SW 1271 (cell line): ENCODE data around the gene KCNMA1.
"Not testable (repeated sequence)": the region's sequence is repeated elsewhere in the genome, so short reads cannot be mapped to it uniquely, and the experiment has no call there.

Experiments
- DNase-seq, 2 experiments: peaks; one replicate each; lab custom pipeline; 2025; lab: John Stamatoyannopoulos, UW

KCNMA1 gene

DNA sequence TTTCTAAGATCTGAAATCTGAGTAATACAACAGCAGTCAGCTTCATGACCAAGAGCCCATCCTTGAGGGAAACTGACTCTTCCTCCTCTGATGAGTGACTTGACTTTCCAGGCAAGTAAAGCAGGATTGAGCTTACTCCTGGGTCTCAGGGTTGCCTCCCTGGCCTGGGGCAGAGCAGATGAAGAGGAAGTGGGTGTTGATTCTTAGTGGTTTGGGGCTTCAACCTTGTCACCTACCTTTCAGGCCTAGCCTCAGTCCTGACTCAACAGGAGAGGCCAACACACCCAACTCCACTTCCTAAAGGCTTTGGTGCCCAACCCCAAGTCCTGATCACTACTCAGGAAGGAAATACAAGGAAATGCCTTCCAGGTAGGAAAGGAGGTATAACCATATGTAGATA is 54.1 kb downstream of the KCNMA1 start:
- no peak for DNase-seq

- peak in 1 of 2 experiments; percentile 48 for DNase-seq
These were observed 54.9 kb downstream of the KCNMA1 start for GRCh38 chr10:77582710-77583115.

DNA sequence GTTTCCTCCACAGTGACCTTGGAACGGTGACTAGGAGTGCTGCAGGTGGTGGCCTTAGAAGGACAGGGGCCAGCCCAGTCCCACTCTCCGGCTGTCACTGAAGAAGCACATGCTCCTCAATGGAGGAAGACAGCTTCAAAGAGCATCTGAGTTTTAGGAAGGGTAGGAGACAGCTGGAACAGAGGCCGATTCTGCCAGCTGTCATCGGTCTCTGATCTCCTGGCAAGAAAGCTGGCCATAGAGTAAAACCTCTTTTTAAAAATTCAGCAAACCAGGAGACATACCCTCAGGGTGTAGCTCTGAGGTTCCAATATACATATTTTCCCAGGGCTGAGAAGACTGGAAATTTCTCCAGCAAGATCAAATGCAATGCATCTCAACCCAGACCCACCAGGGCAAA is 55.9 kb downstream of the KCNMA1 start:
- DNase-seq = no peak

DNA sequence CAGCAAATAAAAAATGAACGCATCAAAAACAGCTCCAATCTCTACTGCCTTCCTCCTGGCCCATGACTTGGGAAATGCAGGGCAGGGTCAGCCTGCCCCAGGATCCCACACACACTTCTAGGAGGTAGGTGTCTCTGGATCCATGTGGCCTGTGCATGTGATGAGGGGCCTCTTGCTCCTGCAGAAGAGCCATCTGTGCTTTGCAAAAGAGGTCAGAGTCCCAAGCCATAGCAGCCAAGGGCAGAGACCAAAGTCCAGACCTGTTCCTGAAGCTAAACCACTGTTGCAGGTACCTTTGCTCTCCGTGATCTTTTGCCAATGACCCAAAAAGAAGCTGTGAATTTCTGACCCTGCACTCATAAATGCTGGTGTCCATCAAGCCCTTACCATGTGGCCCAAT is 57.1 kb downstream of the KCNMA1 start:
- DNase-seq = no peak

DNA sequence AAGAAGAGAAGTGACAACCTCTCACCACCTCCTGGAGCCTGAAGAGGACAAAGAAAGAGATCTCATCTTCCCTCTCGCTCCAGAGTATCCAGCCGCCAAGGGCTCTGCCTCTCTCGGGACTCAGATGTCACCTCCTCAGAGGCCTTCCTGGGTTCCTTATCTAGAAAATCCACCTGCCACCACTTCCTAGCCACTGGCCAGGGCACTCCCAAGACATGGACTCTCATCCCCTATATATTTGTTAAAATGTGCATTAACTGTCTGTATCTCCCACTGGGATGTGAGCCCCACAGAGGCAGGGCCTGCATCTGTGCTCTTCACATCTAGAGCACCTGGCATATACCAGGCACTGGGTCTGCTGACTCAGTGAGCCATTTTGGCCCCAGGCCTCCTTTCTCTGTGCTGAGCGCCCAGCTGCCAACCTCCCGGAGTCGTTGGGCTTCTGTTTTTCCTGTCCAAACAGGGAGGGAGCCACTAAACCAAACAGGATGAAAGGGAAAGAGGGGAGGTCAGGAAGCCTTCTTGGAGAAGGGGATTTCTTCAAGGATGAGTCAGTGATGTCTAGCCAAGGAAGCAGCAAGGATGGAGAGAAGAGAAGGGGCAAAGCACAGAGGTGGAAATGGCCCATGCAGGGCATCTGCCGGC is 58.9 kb downstream of the KCNMA1 start:
- peak in 1 of 2 experiments; percentile 31 for DNase-seq

DNA sequence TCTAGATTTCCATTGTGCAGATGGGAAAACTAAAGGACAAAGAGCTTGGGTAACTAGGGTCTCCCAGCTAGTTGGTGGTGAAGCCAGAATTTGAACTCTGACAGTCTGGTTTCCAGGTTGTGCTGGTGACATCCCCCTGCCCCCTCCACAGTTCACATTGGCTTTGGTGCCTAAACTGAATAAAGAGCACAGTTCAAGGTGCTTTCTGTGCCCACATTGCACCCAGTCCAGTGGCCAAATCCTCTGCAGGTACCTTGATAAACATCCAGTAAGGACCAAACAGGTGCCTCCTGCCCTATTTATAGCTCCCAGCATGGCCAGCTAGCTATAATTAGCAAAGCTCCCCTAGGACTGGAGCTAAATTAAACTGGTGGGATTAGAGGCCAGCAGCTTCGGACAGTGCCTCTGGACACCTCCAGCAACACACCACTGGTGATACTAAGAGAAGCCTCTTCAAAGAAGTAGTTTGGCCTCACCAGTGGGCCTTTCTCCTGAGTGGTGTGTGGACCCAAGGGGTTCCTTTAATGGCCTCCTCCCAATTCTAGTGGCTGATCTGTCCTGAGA is 59.9 kb downstream of the KCNMA1 start:
- DNase-seq = no peak

- no peak for DNase-seq
These were observed 61.1 kb downstream of the KCNMA1 start for GRCh38 chr10:77576444-77577032.

GRCh38 chr10:77576007-77576367 is 61.6 kb downstream of the KCNMA1 start:
- DNase-seq = no peak

DNA sequence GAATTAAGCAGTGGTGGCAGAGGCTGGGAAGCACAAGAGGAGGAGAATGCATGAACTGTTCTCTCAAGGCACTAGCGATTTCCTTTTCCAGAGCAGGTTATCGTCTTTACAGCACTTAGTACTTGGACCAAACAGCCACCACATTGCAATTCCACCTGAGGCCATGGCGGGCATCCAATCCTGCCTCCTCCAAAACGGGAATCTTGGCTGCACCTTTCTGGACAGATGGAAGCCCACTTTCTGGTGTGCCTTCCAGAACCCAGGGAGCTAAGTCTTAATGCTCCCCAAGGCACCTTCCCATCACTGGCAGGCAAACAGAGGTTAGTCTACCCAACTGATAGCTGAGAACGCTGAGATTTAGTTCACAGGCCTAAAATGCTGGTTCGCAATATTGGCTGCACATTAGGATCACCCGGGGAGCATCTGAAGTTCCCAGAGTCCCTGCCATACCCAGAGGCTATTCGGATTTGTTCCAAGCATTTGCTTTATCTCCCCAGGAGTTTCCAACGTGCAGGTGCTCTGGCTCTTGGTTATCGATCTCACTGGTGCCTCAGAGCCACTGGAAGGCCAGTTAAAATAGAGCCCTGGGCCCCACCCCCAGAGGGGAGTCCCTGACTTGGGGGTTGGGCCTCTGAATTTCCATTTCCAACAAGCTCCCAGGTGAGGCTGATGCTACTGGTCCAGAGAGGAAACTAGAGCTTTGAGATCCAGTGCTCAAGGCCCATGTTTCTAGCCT is 62.2 kb downstream of the KCNMA1 start:
- no peak for DNase-seq

DNA sequence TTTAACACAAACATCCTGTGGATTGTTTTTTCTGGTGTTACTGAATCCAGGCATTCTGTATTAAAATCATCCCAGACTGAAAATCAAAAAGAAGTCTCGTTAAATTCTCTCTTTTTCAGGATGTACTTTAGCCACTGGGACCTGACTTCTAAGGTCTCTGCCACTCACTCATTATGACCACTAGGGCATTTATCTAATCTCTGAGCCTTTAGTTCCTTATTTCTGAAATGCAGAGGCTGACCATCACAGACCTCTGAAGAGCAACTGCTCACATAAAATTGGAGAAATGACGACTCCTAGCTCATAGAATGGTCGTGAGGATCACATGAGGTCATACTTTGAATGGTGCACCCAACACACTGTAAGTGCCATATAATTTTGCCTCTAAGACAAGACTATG is 63.2 kb downstream of the KCNMA1 start:
- no peak for DNase-seq

- not testable (repeated sequence) for DNase-seq
These were observed 65.1 kb downstream of the KCNMA1 start for GRCh38 chr10:77572520-77572919.

DNA sequence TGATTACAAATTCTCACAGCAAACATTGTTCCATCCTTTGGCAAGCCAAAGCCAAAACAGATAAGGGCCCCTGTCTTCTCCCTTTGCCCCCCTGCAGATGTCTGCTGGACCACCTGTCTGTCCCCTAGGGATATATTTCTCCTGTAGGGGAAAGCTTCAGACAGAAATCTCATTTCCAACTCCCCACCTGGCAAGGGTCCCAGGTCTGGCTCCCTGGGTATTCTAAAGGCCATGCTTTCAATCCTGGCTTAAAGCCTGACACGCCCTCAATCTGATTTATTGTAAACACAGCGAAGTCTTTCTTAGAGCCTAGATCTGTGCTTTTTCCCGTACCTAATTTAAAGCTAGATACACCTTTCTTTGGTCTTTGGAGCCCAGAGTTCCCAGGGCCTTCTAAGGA is 66.1 kb downstream of the KCNMA1 start:
- DNase-seq = no peak

DNA sequence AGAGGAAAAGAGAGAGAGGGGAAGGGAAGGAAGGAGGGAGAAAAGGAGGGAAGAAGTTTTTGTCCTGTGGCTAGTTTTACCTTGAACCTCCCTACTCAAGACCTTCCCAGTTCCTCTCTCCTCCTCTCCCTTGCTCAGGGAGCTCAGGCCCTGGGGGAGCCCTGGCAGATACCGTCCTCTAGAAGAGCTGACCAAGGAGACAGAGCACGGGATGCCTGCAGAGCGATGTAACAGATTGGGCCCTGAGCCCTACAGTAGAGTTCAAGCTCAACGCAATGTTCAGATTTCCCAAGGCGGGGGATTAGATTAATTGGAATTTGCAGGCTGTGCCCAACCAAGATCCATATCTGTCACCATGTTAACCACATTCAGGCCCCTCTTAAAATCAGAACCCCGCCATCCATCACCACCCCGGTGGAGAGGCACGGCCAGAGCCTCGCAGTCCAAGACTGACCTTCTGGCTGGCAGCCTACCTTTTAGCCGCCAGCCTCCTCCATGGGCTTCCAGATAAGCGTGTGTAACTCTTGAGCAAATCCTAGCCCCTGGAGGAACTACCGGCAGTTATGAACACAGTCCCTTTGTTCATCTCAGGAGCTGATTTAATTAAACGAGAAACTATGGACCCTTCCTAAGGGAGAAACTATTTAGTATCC is 70.6 kb downstream of the KCNMA1 start:
- no peak for DNase-seq

GRCh38 chr10:77566236-77566635 is 71.4 kb downstream of the KCNMA1 start:
- no peak for DNase-seq

GRCh38 chr10:77565590-77566023 is 72.0 kb downstream of the KCNMA1 start:
- no peak for DNase-seq

DNA sequence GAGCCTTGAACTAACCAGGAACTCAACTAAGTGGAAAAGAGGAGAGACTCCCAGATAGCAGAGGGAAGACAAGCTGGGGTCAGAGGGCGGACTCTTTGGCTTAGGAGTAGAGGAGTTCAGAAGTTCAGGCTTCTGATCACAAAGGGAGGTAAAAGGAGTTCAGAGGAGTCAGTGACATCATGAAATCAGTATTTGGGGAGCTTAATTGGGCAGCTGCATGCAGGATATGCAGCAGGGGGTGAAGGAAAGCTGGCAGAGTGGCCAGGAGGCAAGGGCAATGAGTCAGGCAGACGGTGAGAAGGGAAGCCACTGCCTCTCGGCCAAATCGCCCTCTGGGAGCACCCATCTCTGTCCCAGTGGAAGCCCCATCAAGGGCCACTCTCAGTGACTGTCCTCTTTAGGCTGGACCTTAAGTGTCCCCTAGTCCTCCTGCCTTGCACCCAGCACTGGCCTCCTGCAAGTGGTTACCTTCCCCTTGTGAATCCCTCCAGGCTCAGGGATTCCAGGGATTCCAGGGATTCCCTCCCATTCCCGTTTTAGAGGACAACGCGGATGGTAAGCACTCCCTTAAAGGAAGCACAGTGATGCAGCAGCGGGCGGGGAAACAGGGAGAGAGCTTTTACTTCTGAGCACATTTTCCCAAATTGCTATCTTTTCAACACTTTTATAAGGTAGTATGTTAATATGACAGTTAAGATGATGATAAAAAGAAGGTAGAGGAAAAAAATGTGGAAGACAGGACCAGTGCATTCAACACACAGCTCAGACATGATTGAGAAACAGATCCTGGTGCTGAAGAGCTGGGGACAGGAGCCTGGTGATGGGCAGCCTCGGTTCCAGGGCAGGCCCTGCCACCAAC is 72.6 kb downstream of the KCNMA1 start:
- peak in 1 of 2 experiments; percentile 74 for DNase-seq

DNA sequence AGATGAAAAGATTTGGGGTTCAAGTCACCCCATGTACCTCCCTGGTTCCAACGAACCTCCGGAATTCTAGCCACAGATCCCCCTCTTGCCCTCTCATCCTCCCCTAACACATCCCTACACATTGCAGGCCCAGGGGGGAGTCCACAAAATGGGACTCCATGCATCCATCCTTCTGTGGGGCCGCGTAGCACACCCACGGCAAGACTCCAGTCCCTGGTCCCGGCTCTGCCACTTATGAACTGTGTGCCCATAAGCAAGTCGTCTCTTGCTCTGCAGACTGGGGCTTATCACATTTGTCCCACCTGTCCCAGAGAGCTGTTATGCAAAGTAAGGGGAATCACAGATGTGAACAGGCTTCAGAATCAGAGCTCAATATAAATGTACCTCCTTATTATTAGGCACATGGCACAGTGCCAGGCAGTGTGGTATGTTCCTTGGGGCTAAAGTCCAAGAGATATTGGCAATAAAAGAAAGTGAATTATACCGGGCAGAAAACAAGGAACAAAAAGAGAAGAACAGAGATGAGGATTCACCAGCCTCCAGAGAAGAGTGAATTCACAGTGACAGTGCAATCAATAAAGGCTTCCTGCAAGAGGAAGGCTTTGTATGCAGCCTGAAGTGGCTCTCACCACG is 73.9 kb downstream of the KCNMA1 start:
- no peak for DNase-seq

- DNase-seq = no peak
These were observed 74.9 kb downstream of the KCNMA1 start for GRCh38 chr10:77562742-77563141.

- DNase-seq = no peak
These were observed 75.6 kb downstream of the KCNMA1 start for GRCh38 chr10:77561991-77562390.

- no peak for DNase-seq
These were observed 77.1 kb downstream of the KCNMA1 start for GRCh38 chr10:77560471-77560870.

DNA sequence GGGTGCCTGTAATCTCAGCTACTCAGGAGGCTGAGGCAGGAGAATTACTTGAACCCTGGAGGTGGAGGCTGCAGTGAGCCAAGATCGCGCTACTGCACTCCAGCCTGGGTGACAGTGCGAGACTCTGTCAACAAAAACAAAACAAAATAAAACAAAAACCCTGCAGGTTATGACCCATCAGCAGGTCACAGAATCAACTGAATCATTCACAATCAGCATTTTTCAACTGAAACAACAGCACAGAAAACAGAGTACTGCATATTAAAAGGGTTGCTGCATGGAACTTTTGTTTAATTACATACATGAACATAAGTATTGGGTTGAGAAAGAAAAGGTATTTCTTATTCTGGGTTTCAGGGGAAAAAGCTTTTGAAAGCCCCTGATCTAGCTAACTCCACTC is 77.6 kb downstream of the KCNMA1 start:
- DNase-seq = no peak
